ENCODE data around the gene FOXL2. TPM values are rescaled to one million over a fixed set of nuclear protein-coding genes. Genes with fewer than 3 reads are reported as not detected.

FOXL2 gene
- total and polyA plus RNA-seq, 9 of the 15 experiments (the other 6 are each of a cell fraction or from before 2014, with no cell fraction given) = 0.27 to 22.1 (median 3.2) TPM

GRCh38 chr3:138944654-138944928, 2.3 kb downstream of the FOXL2 start (continued):
- TF ChIP-seq CUX1 (CRISPR knock-in tag; IDR thresholded peaks at IDR 0.05) (0 out of 2 replicates have a peak, but pooled peaks have one; percentile 40), ZNF395 (CRISPR knock-in tag; IDR thresholded peaks at IDR 0.05) (0 out of 2 replicates have a peak, but pooled peaks have one; percentile 3), SP1 (CRISPR knock-in tag; IDR thresholded peaks at IDR 0.05) (0 out of 2 replicates have a peak, but pooled peaks have one; percentile 2), FOXK2 (conservative IDR thresholded peaks at IDR 0.05 in 1 of 2, IDR thresholded peaks at IDR 0.05 in 1 of 2; ENCODE audit: low read depth in 2 of 2) (no peak), ERF (CRISPR knock-in tag; IDR thresholded peaks at IDR 0.05) (no peak), PTRF (tag; IDR thresholded peaks at IDR 0.05) (no peak), MCM3 (IDR thresholded peaks at IDR 0.05) (no peak)
